DND-41 (cell line): ENCODE measurements around the gene GABRG3.

Experiments
- ATAC-seq: fragments of 200-7000 bp; cut with Tn5 transposase; 3 replicates; pipeline ENCODE4 v1.9.1; 2021; ENCODE audit warnings: low read depth; ENCODE audit not compliant: insufficient read depth
- DNase-seq: peaks from one replicate; pipeline ENCODE4 v3.0.0-alpha.2; 2020
- H2AFZ ChIP-seq: 2 replicates; pipeline ENCODE4 v1.6.0; 2012; ENCODE audit warnings: low read depth, low read length
- H3K27ac ChIP-seq: 2 replicates; pipeline ENCODE4 v1.5.1; 2012; ENCODE audit warnings: low read length, inconsistent platforms
- H3K27me3 ChIP-seq: fragments of 200-600 bp; sonication (generic); 2 replicates; pipeline ENCODE4 v1.6.0; 2012; ENCODE audit warnings: low read length, mild to moderate bottlenecking, inconsistent platforms; ENCODE audit not compliant: insufficient read depth, poor library complexity
- H3K36me3 ChIP-seq: 2 replicates; pipeline ENCODE4 v1.5.1; 2012; ENCODE audit warnings: low read length, inconsistent platforms; ENCODE audit not compliant: insufficient read depth
- H3K4me1 ChIP-seq: 2 replicates; pipeline ENCODE4 v1.5.1; 2012; ENCODE audit warnings: mild to moderate bottlenecking, low read length; ENCODE audit not compliant: insufficient read depth
- H3K4me2 ChIP-seq: 2 replicates; pipeline ENCODE4 v1.6.0; 2012; ENCODE audit warnings: mild to moderate bottlenecking, moderate library complexity, low read length, inconsistent platforms; ENCODE audit not compliant: insufficient read depth
- H3K4me3 ChIP-seq, 2 experiments: fragments of 200-600 bp in 1 of 2; shearing (Covaris generic) in 1 of 2; 2 replicates each; pipeline ENCODE4 v1.5.1; 2012 to 2016; ENCODE audit warnings: inconsistent platforms in 2 of 2, low read length in 2 of 2, mild to moderate bottlenecking in 2 of 2, low read depth in 1 of 2, moderate library complexity in 1 of 2
- H3K79me2 ChIP-seq: 2 replicates; pipeline ENCODE4 v1.6.0; 2012; ENCODE audit warnings: low read length, inconsistent platforms; ENCODE audit not compliant: insufficient read depth
- H3K9ac ChIP-seq: 2 replicates; pipeline ENCODE4 v1.6.0; 2012; ENCODE audit warnings: low read depth, mild to moderate bottlenecking, inconsistent platforms, low read length, moderate library complexity
- H3K9me3 ChIP-seq: 2 replicates; pipeline ENCODE4 v1.5.1; 2012; ENCODE audit warnings: low read length, moderate library complexity, mild to moderate bottlenecking, inconsistent platforms; ENCODE audit not compliant: insufficient read depth, severe bottlenecking
- H4K20me1 ChIP-seq: 2 replicates; pipeline ENCODE4 v1.6.0; 2012; ENCODE audit warnings: low read length; ENCODE audit not compliant: insufficient read depth
- CTCF ChIP-seq: IDR thresholded peaks from 2 replicates; pipeline ENCODE4 v1.5.1; 2012; ENCODE audit warnings: borderline replicate concordance, low read length, moderate library complexity, mild to moderate bottlenecking; ENCODE audit not compliant: poor library complexity, severe bottlenecking; ENCODE audit errors: extremely low read depth
- EZH2 ChIP-seq: IDR thresholded peaks from 3 replicates; pipeline ENCODE4 v1.6.1; 2012; ENCODE audit warnings: borderline replicate concordance, low read depth, mild to moderate bottlenecking, moderate library complexity, low read length, inconsistent platforms; ENCODE audit not compliant: severe bottlenecking

Gene GABRG3

GRCh38 chr15:27454281-27455075, 483.5 kb downstream of the GABRG3 start:
- DNase-seq (no peak), ATAC-seq (no peak)
- H3K9me3 ChIP-seq = no peaks in the 10 kb centered on the region
- no peaks in the 10 kb centered on the region for H3K4me1 ChIP-seq
- no peak overlapping the region for H3K9ac ChIP-seq
- no peaks in the 10 kb centered on the region for H3K27me3 ChIP-seq
- no peak overlapping the region for H3K4me2 ChIP-seq
- no peaks in the 10 kb centered on the region for H3K36me3 ChIP-seq
- H3K27ac ChIP-seq = no peak overlapping the region
- no peak overlapping the region for H3K4me3 ChIP-seq
- H3K79me2 ChIP-seq = no peaks in the 10 kb centered on the region
- no peak for TF ChIP-seq EZH2
- no peak for TF ChIP-seq CTCF
- H4K20me1 ChIP-seq = no peaks in the 10 kb centered on the region
- H2AFZ ChIP-seq = no peak overlapping the region

- no peaks in the 10 kb centered on the region for H4K20me1 ChIP-seq
- no peak for TF ChIP-seq CTCF
- no peak for TF ChIP-seq EZH2
- H3K4me3 ChIP-seq = no peak overlapping the region
- H3K27me3 ChIP-seq = no peaks in the 10 kb centered on the region
- H3K79me2 ChIP-seq = no peaks in the 10 kb centered on the region
- H2AFZ ChIP-seq = no peak overlapping the region
- no peaks in the 10 kb centered on the region for H3K4me1 ChIP-seq
- DNase-seq (no peak), ATAC-seq (no peak)
- H3K9me3 ChIP-seq = no peaks in the 10 kb centered on the region
- H3K36me3 ChIP-seq = no peaks in the 10 kb centered on the region
- H3K27ac ChIP-seq = no peak overlapping the region
- no peak overlapping the region for H3K9ac ChIP-seq
- H3K4me2 ChIP-seq = no peak overlapping the region
These were observed 485.8 kb downstream of the GABRG3 start for GRCh38 chr15:27456807-27457206.

GRCh38 chr15:27457766-27458165, 486.8 kb downstream of the GABRG3 start:
- Histone ChIP-seq H2AFZ (no peak overlapping the region), H3K36me3 (no peaks in the 10 kb centered on the region), H3K27ac (no peak overlapping the region), H3K9ac (no peak overlapping the region), H3K79me2 (no peaks in the 10 kb centered on the region), H3K27me3 (no peaks in the 10 kb centered on the region), H4K20me1 (no peaks in the 10 kb centered on the region), H3K4me2 (no peak overlapping the region), H3K4me3 (no peak overlapping the region), H3K9me3 (no peaks in the 10 kb centered on the region), H3K4me1 (no peaks in the 10 kb centered on the region)
- DNase-seq (no peak), ATAC-seq (no peak)
- TF ChIP-seq EZH2 (no peak), CTCF (no peak)
